ENCODE measurements around the gene TMEM44. TPM values are rescaled to one million over a fixed set of nuclear protein-coding genes. Genes with fewer than 3 reads are reported as not detected.

TMEM44 gene
- polyA plus RNA-seq, 1 donor (not counting 4 experiments of a cell fraction or from before 2014, with no cell fraction given) = 13.3 TPM

GRCh38 chr3:194661374-194661773 is 28.2 kb upstream of the TMEM44 start:
- peaks cover 1% of the 10 kb centered on the region for H3K79me2 ChIP-seq (ENCODE audit: control insufficient read depth, insufficient read depth, low read length)
- FAIRE-seq = no peak
- TF ChIP-seq, protein P1, sequence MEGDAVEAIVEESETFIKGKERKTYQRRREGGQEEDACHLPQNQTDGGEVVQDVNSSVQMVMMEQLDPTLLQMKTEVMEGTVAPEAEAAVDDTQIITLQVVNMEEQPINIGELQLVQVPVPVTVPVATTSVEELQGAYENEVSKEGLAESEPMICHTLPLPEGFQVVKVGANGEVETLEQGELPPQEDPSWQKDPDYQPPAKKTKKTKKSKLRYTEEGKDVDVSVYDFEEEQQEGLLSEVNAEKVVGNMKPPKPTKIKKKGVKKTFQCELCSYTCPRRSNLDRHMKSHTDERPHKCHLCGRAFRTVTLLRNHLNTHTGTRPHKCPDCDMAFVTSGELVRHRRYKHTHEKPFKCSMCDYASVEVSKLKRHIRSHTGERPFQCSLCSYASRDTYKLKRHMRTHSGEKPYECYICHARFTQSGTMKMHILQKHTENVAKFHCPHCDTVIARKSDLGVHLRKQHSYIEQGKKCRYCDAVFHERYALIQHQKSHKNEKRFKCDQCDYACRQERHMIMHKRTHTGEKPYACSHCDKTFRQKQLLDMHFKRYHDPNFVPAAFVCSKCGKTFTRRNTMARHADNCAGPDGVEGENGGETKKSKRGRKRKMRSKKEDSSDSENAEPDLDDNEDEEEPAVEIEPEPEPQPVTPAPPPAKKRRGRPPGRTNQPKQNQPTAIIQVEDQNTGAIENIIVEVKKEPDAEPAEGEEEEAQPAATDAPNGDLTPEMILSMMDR (optimal IDR thresholded peaks at IDR 0.05 in 1 of 3, IDR thresholded peaks at IDR 0.05 in 1 of 3, conservative IDR thresholded peaks at IDR 0.05 in 1 of 3; ENCODE audit: extremely low read depth in 1 of 3, insufficient read depth in 2 of 3, low read length in 3 of 3) = no peak
- TF ChIP-seq EZH2 (IDR thresholded peaks at IDR 0.05; ENCODE audit: low read length) = no peak
- no peaks in the 10 kb centered on the region for H3K4me1 ChIP-seq (ENCODE audit: control insufficient read depth, extremely low read depth, insufficient read depth, low read length)
- no peaks in the 10 kb centered on the region for H4K20me1 ChIP-seq (ENCODE audit: control insufficient read depth, extremely low read depth, insufficient read depth, low read length)
- dilution Hi-C loops (cut with MboI; ENCODE audit: extremely low pct_ligation_motif_present, low sequenced_read_pairs) = no loop called here
- no peak overlapping the region for H3K4me3 ChIP-seq (ENCODE audit: control insufficient read depth in 2 of 3, extremely low read depth in 1 of 3, insufficient read depth in 2 of 3, low read depth in 1 of 3, low read length in 3 of 3)
- H3K9me1 ChIP-seq (ENCODE audit: control insufficient read depth, extremely low read depth, insufficient read depth, low read length) = no peaks in the 10 kb centered on the region
- H3K4me2 ChIP-seq (ENCODE audit: control insufficient read depth, extremely low read depth, insufficient read depth, low read depth, low read length) = no peak overlapping the region
- no peaks in the 10 kb centered on the region for H3K27me3 ChIP-seq (ENCODE audit: control insufficient read depth, extremely low read depth, insufficient read depth, low read length)
- H2AFZ ChIP-seq (ENCODE audit: control insufficient read depth, low read length) = no peak overlapping the region
- no peak overlapping the region for H3K27ac ChIP-seq (ENCODE audit: control insufficient read depth, insufficient read depth, low read length)
- DNase-seq (ENCODE audit: low read depth, low spot score) = no peak
- peaks cover 15 to 34% of the 10 kb centered on the region in 2 experiments for H3K36me3 ChIP-seq (ENCODE audit: control insufficient read depth in 2 of 2, extremely low read depth in 1 of 2, insufficient read depth in 2 of 2, low read length in 2 of 2)
- no peaks in the 10 kb centered on the region for H3K9me3 ChIP-seq (ENCODE audit: control insufficient read depth, low read depth, low read length)
- H3K9ac ChIP-seq (ENCODE audit: control insufficient read depth, extremely low read depth, insufficient read depth, low read length) = no peak overlapping the region

- DNase-seq (ENCODE audit: low read depth, low spot score) (no peak), FAIRE-seq (no peak)
- H3K9ac ChIP-seq (ENCODE audit: control insufficient read depth, extremely low read depth, insufficient read depth, low read length) = no peak overlapping the region
- no peak overlapping the region for H2AFZ ChIP-seq (ENCODE audit: control insufficient read depth, low read length)
- dilution Hi-C loops (cut with MboI; ENCODE audit: extremely low pct_ligation_motif_present, low sequenced_read_pairs) = no loop called here
- TF ChIP-seq, protein P1 (optimal IDR thresholded peaks at IDR 0.05 in 1 of 3, IDR thresholded peaks at IDR 0.05 in 1 of 3, conservative IDR thresholded peaks at IDR 0.05 in 1 of 3; ENCODE audit: extremely low read depth in 1 of 3, insufficient read depth in 2 of 3, low read length in 3 of 3) = no peak
- TF ChIP-seq EZH2 (IDR thresholded peaks at IDR 0.05; ENCODE audit: low read length) = no peak
- H3K79me2 ChIP-seq (ENCODE audit: control insufficient read depth, insufficient read depth, low read length) = peaks cover 1% of the 10 kb centered on the region
- no peaks in the 10 kb centered on the region for H4K20me1 ChIP-seq (ENCODE audit: control insufficient read depth, extremely low read depth, insufficient read depth, low read length)
- H3K9me3 ChIP-seq (ENCODE audit: control insufficient read depth, low read depth, low read length) = no peaks in the 10 kb centered on the region
- H3K9me1 ChIP-seq (ENCODE audit: control insufficient read depth, extremely low read depth, insufficient read depth, low read length) = no peaks in the 10 kb centered on the region
- H3K36me3 ChIP-seq (ENCODE audit: control insufficient read depth in 2 of 2, extremely low read depth in 1 of 2, insufficient read depth in 2 of 2, low read length in 2 of 2) = peaks cover 12 to 26% of the 10 kb centered on the region in 2 experiments
- H3K27ac ChIP-seq (ENCODE audit: control insufficient read depth, insufficient read depth, low read length) = no peak overlapping the region
- no peak overlapping the region for H3K4me2 ChIP-seq (ENCODE audit: control insufficient read depth, extremely low read depth, insufficient read depth, low read depth, low read length)
- no peaks in the 10 kb centered on the region for H3K4me1 ChIP-seq (ENCODE audit: control insufficient read depth, extremely low read depth, insufficient read depth, low read length)
- no peak overlapping the region for H3K4me3 ChIP-seq (ENCODE audit: control insufficient read depth in 2 of 3, extremely low read depth in 1 of 3, insufficient read depth in 2 of 3, low read depth in 1 of 3, low read length in 3 of 3)
- no peaks in the 10 kb centered on the region for H3K27me3 ChIP-seq (ENCODE audit: control insufficient read depth, extremely low read depth, insufficient read depth, low read length)
Measured at GRCh38 chr3:194659778-194660177, 26.6 kb upstream of the TMEM44 start.
